Neuron (in vitro differentiated cells): ENCODE data around the gene DENND5B.
A peak's percentile ranks its signal among the peaks of the same experiment; 100 is the strongest.

Experiments used
- H2AFZ ChIP-seq: one replicate; pipeline ENCODE4 v1.6.1; 2013; ENCODE audit warnings: low read depth, mild to moderate bottlenecking, inconsistent platforms, low read length, moderate library complexity
- H3K27me3 ChIP-seq: one replicate; pipeline ENCODE4 v1.6.1; 2013; ENCODE audit warnings: low read length; ENCODE audit not compliant: insufficient read depth
- H3K36me3 ChIP-seq: one replicate; pipeline ENCODE4 v1.6.1; 2013; ENCODE audit warnings: low read length; ENCODE audit not compliant: insufficient read depth
- H3K4me1 ChIP-seq: one replicate; pipeline ENCODE4 v1.6.1; 2013; ENCODE audit warnings: low read length; ENCODE audit not compliant: insufficient read depth
- H3K4me3 ChIP-seq: 2 replicates; pipeline ENCODE4 v1.5.1; 2013; ENCODE audit warnings: mild to moderate bottlenecking, low read length, moderate library complexity
- H3K9me3 ChIP-seq: one replicate; pipeline ENCODE4 v1.6.1; 2013; ENCODE audit warnings: low read length

The DENND5B gene

DNA sequence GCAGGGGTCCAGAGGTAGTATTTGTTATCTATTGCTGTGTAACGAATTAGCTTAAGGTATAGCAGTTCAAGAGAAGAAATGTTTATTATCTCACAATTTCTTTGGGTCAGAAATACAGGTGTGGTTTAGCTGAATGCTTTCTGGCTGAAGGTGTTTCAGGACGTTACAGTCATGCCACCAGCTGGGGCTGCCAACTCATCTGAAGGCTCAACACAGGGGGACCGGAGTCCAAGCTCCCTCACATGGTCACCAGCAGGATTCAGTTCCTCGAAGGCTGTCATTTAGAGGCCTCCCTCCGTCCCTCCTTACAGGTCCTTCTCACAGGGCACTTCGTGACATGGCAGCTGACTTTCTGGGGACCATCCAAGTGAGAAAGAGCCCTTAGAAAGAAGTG, 227.5 kb downstream of the DENND5B start:
- Histone ChIP-seq H3K27me3 (no peaks in the 10 kb centered on the region), H3K4me3 (no peak overlapping the region), H2AFZ (no peak overlapping the region), H3K36me3 (no peaks in the 10 kb centered on the region), H3K9me3 (no peaks in the 10 kb centered on the region), H3K4me1 (peaks cover 18% of the 10 kb centered on the region)

DNA sequence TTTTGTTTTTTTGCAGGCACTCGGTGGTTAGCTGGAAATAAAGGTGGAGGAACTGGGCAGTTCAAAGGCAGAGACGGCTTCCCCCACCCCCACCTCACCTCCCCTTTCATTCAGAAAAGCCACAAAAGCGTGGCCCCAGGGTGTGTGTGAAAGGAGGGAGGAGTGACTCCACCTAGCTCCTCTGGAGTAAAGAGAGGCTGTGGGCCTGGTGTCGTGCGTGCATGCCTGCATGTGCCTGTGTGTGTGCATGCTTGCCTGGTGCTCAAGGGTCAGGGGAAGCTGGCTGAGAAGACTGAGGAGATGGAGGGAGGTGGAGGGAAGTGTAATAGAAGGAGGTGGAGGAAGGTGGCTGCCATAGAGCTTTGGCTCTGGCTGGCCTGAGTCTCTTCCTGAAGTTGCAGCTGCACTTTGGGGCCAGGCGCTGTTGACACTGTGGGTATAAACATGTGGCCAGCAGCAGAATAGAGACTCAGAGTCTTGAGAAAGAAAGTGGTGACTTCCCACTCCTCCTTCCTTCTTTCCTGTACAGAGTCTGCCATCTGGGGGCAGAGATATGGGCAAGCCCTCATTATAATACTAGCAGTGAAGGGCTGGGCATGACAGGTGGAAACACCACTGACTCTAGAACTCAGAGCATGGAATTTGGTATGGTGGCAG, 228.0 kb downstream of the DENND5B start:
- H3K4me1 ChIP-seq, result peaks cover 17% of the 10 kb centered on the region
- H3K4me3 ChIP-seq, result peak overlapping the region; percentile 38
- H2AFZ ChIP-seq, result peak overlapping the region; percentile 69
- H3K27me3 ChIP-seq, result no peaks in the 10 kb centered on the region
- H3K9me3 ChIP-seq, result no peaks in the 10 kb centered on the region
- no peaks in the 10 kb centered on the region for H3K36me3 ChIP-seq

DNA sequence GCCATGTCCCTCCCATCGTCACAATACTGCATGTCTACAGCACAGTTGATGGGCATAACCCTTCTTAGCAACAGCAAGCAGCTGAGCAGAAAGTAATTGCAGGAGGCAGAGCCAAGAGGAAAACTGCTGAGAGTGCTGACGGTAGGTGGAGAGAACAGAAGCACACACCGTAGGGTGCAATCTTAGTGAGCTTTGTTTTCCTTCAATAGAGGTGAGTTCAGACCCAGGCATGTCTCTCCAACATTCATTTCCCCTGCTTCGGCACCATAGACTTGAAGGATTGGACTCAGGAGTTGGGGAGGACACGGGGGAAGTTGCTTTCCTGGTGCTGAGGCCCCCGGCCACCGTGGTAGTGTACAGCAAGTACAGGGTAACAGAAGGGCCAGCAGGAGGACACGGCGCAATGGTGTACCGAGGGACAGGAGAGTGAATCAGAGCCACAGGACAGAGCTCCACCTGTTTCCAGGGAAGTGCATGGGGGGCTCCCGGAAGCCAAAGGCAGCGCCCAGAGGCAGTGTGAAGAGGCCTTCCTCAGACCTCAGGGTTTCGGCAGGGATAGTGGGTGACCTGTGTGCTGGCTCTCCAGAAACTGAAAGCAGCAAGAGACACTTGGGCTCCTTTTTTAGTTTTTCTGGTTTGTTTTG, 228.7 kb downstream of the DENND5B start:
- peaks cover 17% of the 10 kb centered on the region for H3K4me1 ChIP-seq
- peak overlapping the region; percentile 69 for H2AFZ ChIP-seq
- peak overlapping the region; percentile 38 for H3K4me3 ChIP-seq

DNA sequence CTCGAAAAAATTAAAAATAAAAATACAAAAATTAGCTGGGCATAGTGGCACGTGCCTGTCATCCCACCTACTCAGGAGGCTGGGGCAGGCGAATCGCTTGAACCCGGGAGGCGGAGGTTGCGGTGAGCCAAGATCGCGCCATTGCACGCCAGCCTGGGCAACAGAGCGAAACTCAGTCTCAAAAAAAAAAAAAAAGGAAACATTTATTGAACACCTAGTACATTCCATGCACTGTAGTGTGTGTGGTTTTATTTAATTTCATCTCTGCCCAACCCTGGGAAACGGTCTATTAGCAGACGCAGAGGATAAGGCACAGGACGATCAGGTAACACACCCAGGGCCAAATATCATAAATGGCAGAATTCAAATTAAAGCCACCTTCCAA, 229.2 kb downstream of the DENND5B start:
- H3K36me3 ChIP-seq, result no peaks in the 10 kb centered on the region
- no peaks in the 10 kb centered on the region for H3K27me3 ChIP-seq
- peak overlapping the region; percentile 69 for H2AFZ ChIP-seq
- no peaks in the 10 kb centered on the region for H3K9me3 ChIP-seq
- H3K4me3 ChIP-seq, result peak overlapping the region; percentile 38
- H3K4me1 ChIP-seq, result peaks cover 17% of the 10 kb centered on the region

More for the DNA sequence above, 228.7 kb downstream of the DENND5B start:
- Histone ChIP-seq H3K27me3 (no peaks in the 10 kb centered on the region), H3K36me3 (no peaks in the 10 kb centered on the region), H3K9me3 (no peaks in the 10 kb centered on the region)

DNA sequence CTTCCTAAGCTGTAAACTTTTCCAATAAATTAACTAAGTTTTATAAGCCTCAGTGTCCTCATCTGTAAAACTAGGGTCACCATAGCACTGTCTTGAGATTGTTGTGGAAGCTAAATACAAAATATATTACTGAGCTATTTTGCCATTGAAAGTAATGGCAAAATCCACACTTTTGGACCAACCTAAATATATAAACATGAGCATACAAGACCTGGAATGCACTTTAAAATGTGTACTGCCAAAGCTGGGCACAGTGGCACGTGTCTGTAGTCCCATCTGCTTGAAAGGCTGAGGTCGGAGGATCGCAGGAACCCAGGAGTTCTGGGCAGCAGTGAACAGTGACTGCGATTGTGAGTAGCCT, 235.2 kb downstream of the DENND5B start:
- peaks cover 13% of the 10 kb centered on the region for H3K4me1 ChIP-seq
- H3K36me3 ChIP-seq, result no peaks in the 10 kb centered on the region

DNA sequence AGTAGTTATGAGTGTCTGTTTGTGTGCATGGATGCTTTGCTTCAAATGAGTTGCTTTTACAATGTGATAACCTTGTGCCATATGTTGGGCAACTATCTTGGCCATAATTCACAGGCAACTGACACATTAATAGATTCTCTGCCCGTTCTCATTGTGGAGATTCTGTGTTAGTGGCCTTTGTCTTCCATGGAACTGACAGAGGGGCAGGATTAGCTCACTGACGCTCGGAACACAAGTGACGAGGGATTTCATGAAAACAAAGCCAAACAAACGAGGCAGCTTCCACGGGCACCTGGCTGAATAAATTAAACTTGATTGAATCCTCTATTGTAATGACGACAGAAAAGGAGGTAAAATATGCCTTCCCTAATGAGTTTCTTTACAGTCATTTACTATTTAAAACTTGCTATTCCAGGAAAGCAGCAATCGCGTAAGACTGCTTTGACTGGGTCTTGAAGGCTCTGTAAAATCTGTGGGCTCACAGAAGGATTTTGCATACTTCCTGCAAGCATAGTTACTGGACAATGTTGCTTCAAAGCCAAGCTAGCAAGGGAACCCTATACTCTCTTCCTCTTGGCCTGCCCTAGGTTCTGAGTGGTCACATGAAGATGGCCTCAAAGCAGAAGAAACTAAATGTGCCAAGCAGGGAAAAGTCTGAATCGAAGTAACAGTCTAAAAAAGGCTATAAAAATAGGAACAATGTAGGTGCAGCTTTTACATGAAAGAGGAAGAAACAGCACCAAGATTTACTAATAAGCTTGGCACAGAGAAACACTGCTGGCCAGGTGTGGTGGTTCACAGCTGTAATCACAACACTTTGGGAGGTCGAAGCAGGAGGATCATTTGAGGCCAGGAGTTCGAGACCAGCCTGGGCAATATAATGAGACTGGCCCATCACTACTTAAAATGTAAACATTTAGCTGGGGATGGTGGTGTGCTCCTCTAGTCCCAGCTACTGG, 236.9 kb downstream of the DENND5B start:
- H3K4me3 ChIP-seq, result peak overlapping the region; percentile 20
- no peaks in the 10 kb centered on the region for H3K9me3 ChIP-seq
- no peaks in the 10 kb centered on the region for H3K27me3 ChIP-seq
- peak overlapping the region; percentile 29 for H2AFZ ChIP-seq
- no peaks in the 10 kb centered on the region for H3K36me3 ChIP-seq
- H3K4me1 ChIP-seq, result peaks cover 13% of the 10 kb centered on the region

More for the DNA sequence above, 235.2 kb downstream of the DENND5B start:
- no peaks in the 10 kb centered on the region for H3K27me3 ChIP-seq
- no peak overlapping the region for H2AFZ ChIP-seq
- no peak overlapping the region for H3K4me3 ChIP-seq
- no peaks in the 10 kb centered on the region for H3K9me3 ChIP-seq

DNA sequence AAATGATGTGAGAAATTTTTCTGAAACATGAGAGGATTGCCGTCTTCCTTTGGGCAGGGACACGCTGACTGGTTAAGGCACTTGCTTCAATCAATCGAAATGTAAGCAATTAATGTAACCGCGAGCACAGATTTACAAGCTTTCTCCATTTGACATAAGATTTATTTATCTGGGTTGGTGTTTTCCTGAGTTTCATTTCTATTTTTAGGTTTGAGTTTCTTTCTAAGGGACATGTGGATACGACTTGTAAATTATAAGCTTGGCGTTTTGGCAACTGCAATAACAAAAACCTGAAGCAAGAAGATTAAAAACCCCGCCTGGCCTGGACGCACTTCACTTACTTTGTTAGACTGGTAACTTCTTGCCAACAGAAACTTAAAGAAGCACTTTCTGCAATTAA, 244.7 kb downstream of the DENND5B start:
- no peaks in the 10 kb centered on the region for H3K4me1 ChIP-seq
- H2AFZ ChIP-seq, result no peak overlapping the region
- no peak overlapping the region for H3K4me3 ChIP-seq
- H3K36me3 ChIP-seq, result no peaks in the 10 kb centered on the region
- no peaks in the 10 kb centered on the region for H3K27me3 ChIP-seq
- H3K9me3 ChIP-seq, result no peaks in the 10 kb centered on the region

DNA sequence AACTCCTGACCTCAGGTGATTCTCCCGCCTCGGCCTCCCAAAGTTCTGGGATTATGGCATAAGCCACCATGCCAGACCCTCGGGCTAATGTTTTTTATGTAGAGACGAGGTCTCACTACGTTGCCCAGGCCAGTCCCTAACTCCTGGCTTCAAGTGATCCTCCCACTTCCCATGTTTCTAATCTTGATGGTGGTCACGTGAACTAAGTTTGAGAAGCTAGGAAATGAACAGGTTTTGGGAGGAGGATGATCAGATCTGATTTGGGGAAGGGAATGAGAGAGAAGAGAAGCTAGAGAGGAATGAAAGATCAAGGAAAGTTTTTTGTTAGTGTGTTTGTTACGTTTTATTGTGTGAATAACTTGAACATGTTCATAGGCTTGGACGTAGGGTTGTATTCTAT, 247.8 kb downstream of the DENND5B start:
- Histone ChIP-seq H2AFZ (no peak overlapping the region), H3K4me1 (no peaks in the 10 kb centered on the region), H3K27me3 (no peaks in the 10 kb centered on the region), H3K4me3 (no peak overlapping the region), H3K9me3 (no peaks in the 10 kb centered on the region), H3K36me3 (no peaks in the 10 kb centered on the region)

DNA sequence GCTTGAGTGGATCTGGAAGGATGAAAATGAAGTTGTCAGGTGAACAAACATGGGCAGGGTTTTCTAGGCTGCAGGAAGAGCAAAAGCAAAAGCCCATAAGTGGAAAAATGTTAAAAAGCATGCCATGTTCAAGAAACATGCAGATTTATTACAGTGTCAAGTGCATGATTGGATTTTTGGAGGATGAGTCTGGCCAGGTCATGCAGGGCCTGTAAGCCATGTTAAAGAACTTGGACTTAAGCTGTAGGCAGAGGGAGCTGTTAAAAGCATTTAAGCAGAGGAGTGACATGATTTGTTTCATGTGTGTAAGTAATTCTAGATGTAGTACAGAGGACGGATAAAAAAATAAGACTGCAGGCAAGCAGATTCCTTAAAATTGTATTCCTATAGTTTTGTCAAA, 248.7 kb downstream of the DENND5B start:
- Histone ChIP-seq H3K9me3 (no peaks in the 10 kb centered on the region), H3K27me3 (no peaks in the 10 kb centered on the region), H3K36me3 (no peaks in the 10 kb centered on the region), H3K4me1 (no peaks in the 10 kb centered on the region), H3K4me3 (no peak overlapping the region), H2AFZ (no peak overlapping the region)

DNA sequence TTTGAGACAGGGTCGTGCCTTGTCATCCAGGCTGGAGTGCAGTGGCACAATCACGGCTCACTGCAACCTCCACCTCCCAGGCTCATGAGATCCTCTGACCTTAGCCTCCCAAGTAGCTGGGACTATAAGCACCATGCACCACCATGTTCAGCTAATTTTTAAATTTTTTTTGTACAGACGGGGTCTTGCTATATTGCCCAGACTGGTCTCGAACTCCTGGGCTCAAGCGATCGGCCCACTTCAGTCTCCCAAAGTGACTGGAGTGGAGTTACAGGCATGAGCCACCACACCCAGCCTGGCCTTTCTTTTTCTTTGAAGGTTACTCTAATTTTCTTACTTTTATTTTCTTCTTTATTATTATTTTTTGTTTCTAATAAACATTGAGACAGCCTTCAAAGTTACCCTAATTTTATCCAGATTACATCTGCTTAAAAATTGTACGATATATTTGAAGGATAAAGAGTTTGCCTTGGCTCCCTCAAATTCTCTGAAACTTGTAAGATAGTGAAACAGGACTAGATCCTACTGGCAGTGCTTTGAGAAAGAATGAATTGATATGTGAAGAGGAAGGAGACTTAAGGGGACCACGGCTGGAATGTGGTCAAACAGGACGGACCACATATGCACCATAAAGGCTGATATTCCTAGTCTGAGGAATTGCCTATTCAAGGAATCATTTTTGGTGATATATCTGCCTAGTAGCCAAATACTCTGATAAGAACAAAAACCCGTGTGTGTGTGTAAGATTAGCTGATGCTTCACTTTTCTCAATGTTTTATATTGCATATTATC, 250.9 kb downstream of the DENND5B start:
- H3K27me3 ChIP-seq, result no peaks in the 10 kb centered on the region
- no peak overlapping the region for H3K4me3 ChIP-seq
- no peaks in the 10 kb centered on the region for H3K36me3 ChIP-seq
- no peaks in the 10 kb centered on the region for H3K4me1 ChIP-seq
- no peak overlapping the region for H2AFZ ChIP-seq
- no peaks in the 10 kb centered on the region for H3K9me3 ChIP-seq

DNA sequence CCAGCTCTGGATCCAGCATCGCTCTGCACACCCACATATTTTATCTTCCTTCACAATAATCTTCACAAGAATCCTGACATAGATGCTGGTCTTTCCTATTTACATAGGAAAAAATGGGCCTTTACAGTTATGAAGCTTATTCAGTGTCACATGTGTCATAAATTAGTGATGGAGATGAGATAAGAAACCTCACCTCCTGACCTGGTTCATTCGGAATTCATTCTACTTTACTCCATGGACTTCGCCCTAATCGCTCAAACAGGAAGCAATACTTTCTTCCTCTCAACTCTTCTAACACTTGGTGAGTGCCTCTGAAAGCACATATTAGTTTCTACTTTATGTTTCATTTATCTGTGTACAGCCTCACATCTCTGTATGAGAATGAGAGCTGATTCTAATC, 253.0 kb downstream of the DENND5B start:
- Histone ChIP-seq H3K27me3 (no peaks in the 10 kb centered on the region), H3K9me3 (no peaks in the 10 kb centered on the region), H3K4me3 (no peak overlapping the region), H3K4me1 (no peaks in the 10 kb centered on the region), H3K36me3 (no peaks in the 10 kb centered on the region), H2AFZ (no peak overlapping the region)
